Trophoblast cell (in vitro differentiated cells and primary cell): Measurements from ENCODE around the gene SPOUT1.

Experiments used
- DNase-seq, 2 donors: peaks; one replicate each; pipeline ENCODE4 v3.0.0-alpha.2; 2016
- H2AFZ ChIP-seq: 2 replicates; pipeline ENCODE4 v1.6.1; 2013; ENCODE audit warnings: low read length, moderate library complexity, mild to moderate bottlenecking; ENCODE audit not compliant: insufficient read depth, poor library complexity
- H2AK5ac ChIP-seq: 2 replicates; pipeline ENCODE4 v1.6.1; 2013; ENCODE audit warnings: mild to moderate bottlenecking, low read length
- H2BK120ac ChIP-seq: 2 replicates; pipeline ENCODE4 v1.6.1; 2013; ENCODE audit warnings: low read length, mild to moderate bottlenecking, moderate library complexity; ENCODE audit not compliant: insufficient read depth, poor library complexity
- H2BK12ac ChIP-seq: 2 replicates; pipeline ENCODE4 v1.6.1; 2013; ENCODE audit warnings: mild to moderate bottlenecking, low read length, moderate library complexity
- H2BK5ac ChIP-seq: 2 replicates; pipeline ENCODE4 v1.6.1; 2013; ENCODE audit warnings: low read length, low read depth, moderate library complexity, mild to moderate bottlenecking; ENCODE audit not compliant: poor library complexity
- H3K14ac ChIP-seq: 2 replicates; pipeline ENCODE4 v1.6.1; 2013; ENCODE audit warnings: mild to moderate bottlenecking, low read length
- H3K18ac ChIP-seq: 2 replicates; pipeline ENCODE4 v1.6.1; 2013; ENCODE audit warnings: mild to moderate bottlenecking, low read length
- H3K23ac ChIP-seq: 2 replicates; pipeline ENCODE4 v1.6.1; 2013; ENCODE audit warnings: low read length
- H3K27ac ChIP-seq: 2 replicates; pipeline ENCODE4 v1.5.1; 2013; ENCODE audit warnings: low read depth, mild to moderate bottlenecking, inconsistent platforms, low read length, moderate library complexity
- H3K27me3 ChIP-seq: 2 replicates; pipeline ENCODE4 v1.6.1; 2013; ENCODE audit warnings: inconsistent platforms, mild to moderate bottlenecking, low read length, moderate library complexity; ENCODE audit not compliant: insufficient read depth
- H3K36me3 ChIP-seq, 2 experiments: 1 replicate in 1 of 2; 2 replicates in 1 of 2; pipeline ENCODE4 v1.6.1; 2013; ENCODE audit warnings: low read length in 2 of 2, mild to moderate bottlenecking in 2 of 2, moderate library complexity in 1 of 2; ENCODE audit not compliant: insufficient read depth in 2 of 2, control insufficient read depth in 1 of 2
- H3K4ac ChIP-seq: 2 replicates; pipeline ENCODE4 v1.6.1; 2013; ENCODE audit warnings: low read depth, mild to moderate bottlenecking, low read length, moderate library complexity
- H3K4me1 ChIP-seq, 2 experiments: 1 replicate in 1 of 2; 2 replicates in 1 of 2; pipeline ENCODE4 v1.6.1; 2013; ENCODE audit warnings: low read length in 2 of 2, mild to moderate bottlenecking in 2 of 2, moderate library complexity in 1 of 2; ENCODE audit not compliant: insufficient read depth in 2 of 2, control insufficient read depth in 1 of 2
- H3K4me2 ChIP-seq: 2 replicates; pipeline ENCODE4 v1.6.1; 2013; ENCODE audit warnings: inconsistent platforms, mild to moderate bottlenecking, low read length, moderate library complexity
- H3K4me3 ChIP-seq: 2 replicates; pipeline ENCODE4 v1.5.1; 2013; ENCODE audit warnings: mild to moderate bottlenecking, low read depth, low read length, inconsistent platforms
- H3K79me1 ChIP-seq: one replicate; pipeline ENCODE4 v1.6.1; 2013; ENCODE audit warnings: low read length
- H3K79me2 ChIP-seq: 2 replicates; pipeline ENCODE4 v1.6.1; 2013; ENCODE audit warnings: low read length, mild to moderate bottlenecking; ENCODE audit not compliant: control insufficient read depth, insufficient read depth, poor library complexity
- H3K9ac ChIP-seq: 2 replicates; pipeline ENCODE4 v1.6.1; 2013; ENCODE audit warnings: mild to moderate bottlenecking, low read length
- H3K9me3 ChIP-seq: 2 replicates; pipeline ENCODE4 v1.6.1; 2013; ENCODE audit warnings: low read depth, mild to moderate bottlenecking, control low read depth, inconsistent platforms, low read length; ENCODE audit not compliant: insufficient read depth
- H4K12ac ChIP-seq: 2 replicates; pipeline ENCODE4 v1.6.1; 2013; ENCODE audit warnings: low read depth, mild to moderate bottlenecking, low read length, moderate library complexity
- H4K8ac ChIP-seq: 2 replicates; pipeline ENCODE4 v1.6.1; 2013; ENCODE audit warnings: low read depth, mild to moderate bottlenecking, low read length, moderate library complexity
- H4K91ac ChIP-seq: one replicate; pipeline ENCODE4 v1.6.1; 2013; ENCODE audit warnings: low read depth, mild to moderate bottlenecking, low read length, moderate library complexity
- WGBS: extraction: QIAGEN DNeasy Blood & Tissue Kit; methylation state at CpG from one replicate; pipeline ENCODE4 v1.1.7; 2013; ENCODE audit warnings: missing lambda C conversion rate; ENCODE audit not compliant: insufficient read length, insufficient coverage; ENCODE audit errors: extremely low coverage; 5-methylcytosine and 5-hydroxymethylcytosine counted together

Gene SPOUT1

GRCh38 chr9:128828267-128828666 lies 1.3 kb downstream of the SPOUT1 start:
- no peak overlapping the region for H3K4me3 ChIP-seq
- peaks cover 5 to 11% of the 10 kb centered on the region in 2 experiments for H3K4me1 ChIP-seq
- H2AK5ac ChIP-seq: no peak overlapping the region
- H3K14ac ChIP-seq: no peak overlapping the region
- H3K79me2 ChIP-seq: peaks cover 7% of the 10 kb centered on the region
- H2BK12ac ChIP-seq: no peak overlapping the region
- no peak overlapping the region for H2BK120ac ChIP-seq
- no peak overlapping the region for H4K91ac ChIP-seq
- no peak overlapping the region for H4K12ac ChIP-seq
- no peaks in the 10 kb centered on the region for H3K9me3 ChIP-seq
- H3K79me1 ChIP-seq: peaks cover 3% of the 10 kb centered on the region
- H3K27ac ChIP-seq: no peak overlapping the region
- peak overlapping the region; percentile 22 for H3K4ac ChIP-seq
- no peak overlapping the region for H2BK5ac ChIP-seq
- no peak overlapping the region for H4K8ac ChIP-seq
- no peak overlapping the region for H3K18ac ChIP-seq
- no CpG with 5 or more reads among the region's 8 CpGs for WGBS
- H3K9ac ChIP-seq: no peak overlapping the region
- no peak overlapping the region for H3K23ac ChIP-seq
- no peak overlapping the region for H3K4me2 ChIP-seq
- no peak for DNase-seq
- peaks cover 38 to 43% of the 10 kb centered on the region in 2 experiments for H3K36me3 ChIP-seq
- H2AFZ ChIP-seq: no peak overlapping the region
- H3K27me3 ChIP-seq: no peaks in the 10 kb centered on the region

GRCh38 chr9:128825923-128826700 lies 3.5 kb downstream of the SPOUT1 start:
- no peaks in the 10 kb centered on the region for H3K27me3 ChIP-seq
- no CpG with 5 or more reads among the region's 22 CpGs for WGBS
- H4K8ac ChIP-seq: no peak overlapping the region

GRCh38 chr9:128824911-128825310 lies 4.7 kb downstream of the SPOUT1 start:
- Histone ChIP-seq H2BK5ac (no peak overlapping the region), H4K8ac (no peak overlapping the region), H2AK5ac (no peak overlapping the region), H3K14ac (no peak overlapping the region), H2BK120ac (no peak overlapping the region), H3K4me3 (no peak overlapping the region), H3K18ac (no peak overlapping the region), H4K91ac (no peak overlapping the region), H3K27me3 (no peaks in the 10 kb centered on the region), H3K4me1 (peaks cover 8 to 11% of the 10 kb centered on the region in 2 experiments), H3K79me2 (peaks cover 7% of the 10 kb centered on the region), H3K9ac (no peak overlapping the region), H3K9me3 (no peaks in the 10 kb centered on the region), H3K27ac (no peak overlapping the region), H4K12ac (no peak overlapping the region), H3K79me1 (peaks cover 3% of the 10 kb centered on the region), H2BK12ac (no peak overlapping the region), H3K4ac (no peak overlapping the region), H3K4me2 (no peak overlapping the region), H3K36me3 (peaks cover 60 to 64% of the 10 kb centered on the region in 2 experiments), H3K23ac (no peak overlapping the region), H2AFZ (no peak overlapping the region)
- DNase-seq: no peak
- no CpG with 5 or more reads among the region's 7 CpGs for WGBS

More at GRCh38 chr9:128825923-128826700, 3.5 kb downstream of the SPOUT1 start:
- Histone ChIP-seq H2AK5ac (no peak overlapping the region), H3K18ac (no peak overlapping the region), H2AFZ (no peak overlapping the region), H3K4me3 (no peak overlapping the region), H3K4ac (no peak overlapping the region), H3K14ac (no peak overlapping the region), H2BK5ac (no peak overlapping the region), H3K9me3 (no peaks in the 10 kb centered on the region), H2BK120ac (no peak overlapping the region), H4K91ac (no peak overlapping the region), H3K27ac (no peak overlapping the region), H3K9ac (no peak overlapping the region), H3K4me2 (no peak overlapping the region), H3K4me1 (peaks cover 5 to 11% of the 10 kb centered on the region in 2 experiments), H3K23ac (no peak overlapping the region), H3K79me2 (peaks cover 7% of the 10 kb centered on the region), H3K36me3 (peaks cover 58 to 61% of the 10 kb centered on the region in 2 experiments), H4K12ac (no peak overlapping the region), H3K79me1 (peaks cover 3% of the 10 kb centered on the region), H2BK12ac (no peak overlapping the region)
- DNase-seq: peak in 1 of 2 donors; percentile 51

GRCh38 chr9:128823903-128824406 lies 5.6 kb downstream of the SPOUT1 start:
- no peak overlapping the region for H4K91ac ChIP-seq
- peaks cover 14 to 16% of the 10 kb centered on the region in 2 experiments for H3K4me1 ChIP-seq
- no peak overlapping the region for H4K8ac ChIP-seq
- H3K4ac ChIP-seq: no peak overlapping the region
- H3K4me3 ChIP-seq: no peak overlapping the region
- H2BK12ac ChIP-seq: no peak overlapping the region
- no peak overlapping the region for H2AFZ ChIP-seq
- no peak overlapping the region for H3K14ac ChIP-seq
- no peak overlapping the region for H2AK5ac ChIP-seq
- WGBS: no CpG with 5 or more reads among the region's 12 CpGs
- H2BK5ac ChIP-seq: no peak overlapping the region
- H3K23ac ChIP-seq: no peak overlapping the region
- H3K9ac ChIP-seq: no peak overlapping the region
- H3K27me3 ChIP-seq: no peaks in the 10 kb centered on the region
- no peak overlapping the region for H3K18ac ChIP-seq
- H3K79me2 ChIP-seq: peaks cover 2% of the 10 kb centered on the region
- H3K4me2 ChIP-seq: no peak overlapping the region
- H2BK120ac ChIP-seq: no peak overlapping the region
- H3K9me3 ChIP-seq: no peaks in the 10 kb centered on the region
- peaks cover 60 to 64% of the 10 kb centered on the region in 2 experiments for H3K36me3 ChIP-seq
- no peak for DNase-seq
- no peaks in the 10 kb centered on the region for H3K79me1 ChIP-seq
- no peak overlapping the region for H4K12ac ChIP-seq
- no peak overlapping the region for H3K27ac ChIP-seq
